Osteoblast (primary cell): ENCODE data around the gene GLT6D1. TPM values are rescaled to one million over a fixed set of nuclear protein-coding genes. Genes with fewer than 3 reads are reported as not detected.
A peak's percentile ranks its signal among the peaks of the same experiment; 100 is the strongest.

Source experiments
- DNase-seq: peaks from one replicate; pipeline ENCODE4 v3.0.0; 2011; ENCODE audit warnings: low spot score, mixed read lengths; ENCODE audit not compliant: insufficient read length; ENCODE audit errors: missing footprints
- H2AFZ ChIP-seq: 2 replicates; pipeline ENCODE4 v1.6.0; 2011; ENCODE audit warnings: mild to moderate bottlenecking, low read length
- H3K27ac ChIP-seq: 2 replicates; pipeline ENCODE4 v1.5.1; 2011; ENCODE audit warnings: mild to moderate bottlenecking, low read depth, low read length, moderate library complexity
- H3K27me3 ChIP-seq: 2 replicates; pipeline ENCODE4 v1.6.0; 2012; ENCODE audit warnings: mild to moderate bottlenecking, control low read depth, inconsistent platforms, low read length, moderate library complexity; ENCODE audit not compliant: insufficient read depth
- H3K36me3 ChIP-seq: 2 replicates; pipeline ENCODE4 v1.5.1; 2011; ENCODE audit warnings: mild to moderate bottlenecking, low read length, control low read depth, moderate library complexity; ENCODE audit not compliant: insufficient read depth
- H3K4me1 ChIP-seq: 2 replicates; pipeline ENCODE4 v1.5.1; 2011; ENCODE audit warnings: mild to moderate bottlenecking, low read length, control low read depth, moderate library complexity; ENCODE audit not compliant: insufficient read depth
- H3K4me2 ChIP-seq: 2 replicates; pipeline ENCODE4 v1.6.0; 2011; ENCODE audit warnings: mild to moderate bottlenecking, low read length; ENCODE audit not compliant: insufficient read depth
- H3K4me3 ChIP-seq: fragments of 200-600 bp; sonication (generic); 3 replicates; pipeline ENCODE4 v1.5.1; 2012; ENCODE audit warnings: mild to moderate bottlenecking, low read length, inconsistent platforms; ENCODE audit not compliant: insufficient read depth
- H3K79me2 ChIP-seq: 2 replicates; pipeline ENCODE4 v1.6.0; 2012; ENCODE audit warnings: mild to moderate bottlenecking, low read length, control low read depth, inconsistent platforms; ENCODE audit not compliant: insufficient read depth
- H3K9me3 ChIP-seq: 2 replicates; pipeline ENCODE4 v1.5.1; 2011; ENCODE audit warnings: low read depth, low read length, control low read depth
- H4K20me1 ChIP-seq: 2 replicates; pipeline ENCODE4 v1.6.0; 2012; ENCODE audit warnings: mild to moderate bottlenecking, low read length, control low read depth; ENCODE audit not compliant: insufficient read depth
- CTCF ChIP-seq: IDR thresholded peaks from 2 replicates; pipeline ENCODE4 v1.5.1; 2011; ENCODE audit warnings: mild to moderate bottlenecking, low read depth, low read length, moderate library complexity; ENCODE audit errors: extremely low read depth
- total RNA-seq: library from RNA; depleted of rRNA; stranded (reverse); fragments of >200 nt; gene quantifications from 2 replicates; pipeline ENCODE4 v1.2.3, GENCODE V29; 2012

The GLT6D1 gene
- total RNA-seq, 1 donor: not detected

GRCh38 chr9:135618866-135619598 is 20.3 kb downstream of the GLT6D1 start:
- H2AFZ ChIP-seq: no peak overlapping the region
- H4K20me1 ChIP-seq: no peaks in the 10 kb centered on the region
- no peaks in the 10 kb centered on the region for H3K79me2 ChIP-seq
- H3K4me1 ChIP-seq: no peaks in the 10 kb centered on the region
- H3K27me3 ChIP-seq: peaks cover 2% of the 10 kb centered on the region
- no peak overlapping the region for H3K4me2 ChIP-seq
- no peak overlapping the region for H3K4me3 ChIP-seq
- peak; percentile 84 for DNase-seq
- no peak overlapping the region for H3K27ac ChIP-seq
- no peaks in the 10 kb centered on the region for H3K9me3 ChIP-seq
- no peak for TF ChIP-seq CTCF
- H3K36me3 ChIP-seq: no peaks in the 10 kb centered on the region

- Histone ChIP-seq H3K27ac (no peak overlapping the region), H2AFZ (no peak overlapping the region), H3K27me3 (peaks cover 2% of the 10 kb centered on the region), H3K9me3 (no peaks in the 10 kb centered on the region), H3K4me3 (no peak overlapping the region), H3K4me1 (no peaks in the 10 kb centered on the region), H3K36me3 (no peaks in the 10 kb centered on the region), H3K79me2 (no peaks in the 10 kb centered on the region), H4K20me1 (no peaks in the 10 kb centered on the region), H3K4me2 (no peak overlapping the region)
- TF ChIP-seq CTCF: no peak
- DNase-seq: peak; percentile 60
These were observed 21.3 kb downstream of the GLT6D1 start for GRCh38 chr9:135617991-135618411.

- no peak overlapping the region for H3K4me2 ChIP-seq
- peak; percentile 66 for DNase-seq
- no peaks in the 10 kb centered on the region for H3K9me3 ChIP-seq
- H4K20me1 ChIP-seq: no peaks in the 10 kb centered on the region
- no peak for TF ChIP-seq CTCF
- H3K27me3 ChIP-seq: peaks cover 2% of the 10 kb centered on the region
- H3K4me1 ChIP-seq: no peaks in the 10 kb centered on the region
- H3K27ac ChIP-seq: no peak overlapping the region
- no peaks in the 10 kb centered on the region for H3K36me3 ChIP-seq
- no peak overlapping the region for H3K4me3 ChIP-seq
- no peaks in the 10 kb centered on the region for H3K79me2 ChIP-seq
- H2AFZ ChIP-seq: no peak overlapping the region
These were observed 21.8 kb downstream of the GLT6D1 start for GRCh38 chr9:135617538-135617900.

- peaks cover 2% of the 10 kb centered on the region for H3K27me3 ChIP-seq
- H3K4me1 ChIP-seq: no peaks in the 10 kb centered on the region
- TF ChIP-seq CTCF: no peak
- DNase-seq: peak; percentile 67
- H3K9me3 ChIP-seq: no peaks in the 10 kb centered on the region
- H3K4me2 ChIP-seq: no peak overlapping the region
- no peak overlapping the region for H3K27ac ChIP-seq
- no peak overlapping the region for H2AFZ ChIP-seq
- no peaks in the 10 kb centered on the region for H3K36me3 ChIP-seq
- H3K4me3 ChIP-seq: no peak overlapping the region
- H3K79me2 ChIP-seq: no peaks in the 10 kb centered on the region
- no peaks in the 10 kb centered on the region for H4K20me1 ChIP-seq
These were observed 22.5 kb downstream of the GLT6D1 start for GRCh38 chr9:135616619-135617537.
